Keratinocyte (primary cell): ENCODE results near the gene TAF13. TPM values are rescaled to one million over a fixed set of nuclear protein-coding genes. Genes with fewer than 3 reads are reported as not detected.

ENCODE experiments used
- DNase-seq: peaks from one replicate; pipeline ENCODE4 v3.0.0-alpha.2; 2011; ENCODE audit warnings: low read depth, missing footprints, low spot score
- FAIRE-seq: peaks from 2 replicates; lab custom pipeline; 2011; peaks lifted over from hg19 to GRCh38; lab: Jason Lieb, UNC
- H2AFZ ChIP-seq: 2 replicates; pipeline ENCODE4 v1.6.0; 2012; ENCODE audit warnings: low read length, control low read depth, inconsistent platforms; ENCODE audit not compliant: control insufficient read depth
- H3K27ac ChIP-seq: 2 replicates; pipeline ENCODE4 v1.5.1; 2011; ENCODE audit warnings: low read length; ENCODE audit not compliant: control insufficient read depth, insufficient read depth
- H3K27me3 ChIP-seq: 3 replicates; pipeline ENCODE4 v1.6.0; 2011; ENCODE audit warnings: low read length; ENCODE audit not compliant: control insufficient read depth, insufficient read depth; ENCODE audit errors: extremely low read depth
- H3K36me3 ChIP-seq, 2 experiments: 2 replicates in 1 of 2; 3 replicates in 1 of 2; pipeline ENCODE4 v1.5.1; 2011; ENCODE audit warnings: low read length in 2 of 2, mild to moderate bottlenecking in 1 of 2; ENCODE audit not compliant: control insufficient read depth in 2 of 2, insufficient read depth in 2 of 2; ENCODE audit errors: extremely low read depth in 1 of 2
- H3K4me1 ChIP-seq: 3 replicates; pipeline ENCODE4 v1.5.1; 2011; ENCODE audit warnings: low read length; ENCODE audit not compliant: control insufficient read depth, insufficient read depth; ENCODE audit errors: extremely low read depth
- H3K4me2 ChIP-seq: 3 replicates; pipeline ENCODE4 v1.6.0; 2011; ENCODE audit warnings: low read depth, low read length; ENCODE audit not compliant: control insufficient read depth, insufficient read depth; ENCODE audit errors: extremely low read depth
- H3K4me3 ChIP-seq, 3 experiments: fragments of 200-600 bp in 1 of 3; sonication (generic) in 1 of 3; 2 replicates in 2 of 3; 3 replicates in 1 of 3; pipeline ENCODE4 v1.5.1; 2011 to 2016; ENCODE audit warnings: low read length in 3 of 3, mild to moderate bottlenecking in 3 of 3, control low read depth in 2 of 3, inconsistent platforms in 1 of 3, low read depth in 1 of 3, mixed read lengths in 1 of 3, mixed run types in 1 of 3, moderate library complexity in 1 of 3; ENCODE audit not compliant: control insufficient read depth in 2 of 3, insufficient read depth in 2 of 3; ENCODE audit errors: extremely low read depth in 1 of 3
- H3K79me2 ChIP-seq: 2 replicates; pipeline ENCODE4 v1.6.0; 2012; ENCODE audit warnings: low read length; ENCODE audit not compliant: control insufficient read depth, insufficient read depth
- H3K9ac ChIP-seq: 3 replicates; pipeline ENCODE4 v1.6.0; 2011; ENCODE audit warnings: low read length; ENCODE audit not compliant: control insufficient read depth, insufficient read depth; ENCODE audit errors: extremely low read depth
- H3K9me1 ChIP-seq: 3 replicates; pipeline ENCODE4 v1.6.0; 2011; ENCODE audit warnings: low read length; ENCODE audit not compliant: control insufficient read depth, insufficient read depth; ENCODE audit errors: extremely low read depth
- H3K9me3 ChIP-seq: 2 replicates; pipeline ENCODE4 v1.5.1; 2012; ENCODE audit warnings: low read depth, low read length; ENCODE audit not compliant: control insufficient read depth
- H4K20me1 ChIP-seq: 3 replicates; pipeline ENCODE4 v1.6.0; 2011; ENCODE audit warnings: low read length; ENCODE audit not compliant: control insufficient read depth, insufficient read depth; ENCODE audit errors: extremely low read depth
- EZH2 ChIP-seq: IDR thresholded peaks from one replicate; pipeline ENCODE4 v1.6.1; 2012; ENCODE audit warnings: inconsistent platforms, mild to moderate bottlenecking, low read length, moderate library complexity
- dilution Hi-C: fragments of 300-500 bp; cut with MboI; formaldehyde crosslinking; loops from one replicate; pipeline ENCODE4 v1.7.0; 2020; ENCODE audit warnings: low sequenced_read_pairs; ENCODE audit not compliant: extremely low pct_ligation_motif_present
- polyA plus RNA-seq, 5 experiments: library from polyadenylated mRNA; depleted of rRNA in 3 of 5; stranded (reverse) in 3 of 5; stranded (forward) in 1 of 5; unstranded in 1 of 5; fragments of >200 nt; gene quantifications; 1 replicate in 1 of 5; 2 replicates in 3 of 5; 3 replicates in 1 of 5; pipeline versions ENCODE4 v1.2.1 to v1.2.3, GENCODE V29; 2011 to 2012; ENCODE audit warnings: missing spikeins in 2 of 5, low read depth in 1 of 5, low replicate concordance in 1 of 5
- TF ChIP-seq, protein P1 (sequence below), 3 experiments: IDR thresholded peaks in 1 of 3; conservative IDR thresholded peaks in 1 of 3; optimal IDR thresholded peaks in 1 of 3; 2 replicates in 2 of 3; 3 replicates in 1 of 3; pipeline versions ENCODE3 to v1.5.1; 2011; ENCODE audit warnings: low read length in 3 of 3, mild to moderate bottlenecking in 3 of 3, moderate library complexity in 2 of 3, control low read depth in 1 of 3, inconsistent platforms in 1 of 3; ENCODE audit not compliant: insufficient read depth in 2 of 3; ENCODE audit errors: extremely low read depth in 1 of 3

Gene TAF13
- polyA plus RNA-seq, 1 donor (not counting 4 experiments of a cell fraction or from before 2014, with no cell fraction given): 151 TPM

DNA sequence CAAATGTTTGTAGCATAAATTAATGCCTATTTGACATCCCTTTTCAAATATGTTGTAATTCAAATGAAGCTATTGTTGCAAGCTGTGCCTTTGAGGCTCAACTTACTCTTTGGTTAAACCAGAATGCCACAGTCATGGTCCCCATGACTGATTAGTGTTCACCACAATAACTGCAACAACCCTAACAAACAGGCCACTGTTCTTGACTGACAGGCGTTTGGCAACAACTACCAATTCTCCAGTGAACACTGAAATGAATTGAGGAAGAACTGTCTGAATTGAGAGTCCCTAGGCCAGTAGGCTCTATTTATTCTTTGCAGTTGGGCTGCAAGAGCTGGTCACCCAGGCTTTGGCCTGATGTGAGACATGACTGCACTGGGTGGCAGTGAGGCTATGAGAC is 8.1 kb upstream of the TAF13 start:
- no peak for DNase-seq
- Histone ChIP-seq H3K4me3 (no peak overlapping the region), H3K9ac (no peak overlapping the region), H3K4me2 (no peak overlapping the region), H3K27ac (no peak overlapping the region), H3K4me1 (peaks cover 12% of the 10 kb centered on the region), H2AFZ (no peak overlapping the region), H3K9me3 (no peaks in the 10 kb centered on the region), H3K27me3 (no peaks in the 10 kb centered on the region), H4K20me1 (no peaks in the 10 kb centered on the region), H3K9me1 (no peaks in the 10 kb centered on the region), H3K79me2 (no peaks in the 10 kb centered on the region), H3K36me3 (no peaks in the 10 kb centered on the region)
- dilution Hi-C loops: no loop called here
- no peak for FAIRE-seq
- TF ChIP-seq EZH2: no peak
- TF ChIP-seq, protein P1, sequence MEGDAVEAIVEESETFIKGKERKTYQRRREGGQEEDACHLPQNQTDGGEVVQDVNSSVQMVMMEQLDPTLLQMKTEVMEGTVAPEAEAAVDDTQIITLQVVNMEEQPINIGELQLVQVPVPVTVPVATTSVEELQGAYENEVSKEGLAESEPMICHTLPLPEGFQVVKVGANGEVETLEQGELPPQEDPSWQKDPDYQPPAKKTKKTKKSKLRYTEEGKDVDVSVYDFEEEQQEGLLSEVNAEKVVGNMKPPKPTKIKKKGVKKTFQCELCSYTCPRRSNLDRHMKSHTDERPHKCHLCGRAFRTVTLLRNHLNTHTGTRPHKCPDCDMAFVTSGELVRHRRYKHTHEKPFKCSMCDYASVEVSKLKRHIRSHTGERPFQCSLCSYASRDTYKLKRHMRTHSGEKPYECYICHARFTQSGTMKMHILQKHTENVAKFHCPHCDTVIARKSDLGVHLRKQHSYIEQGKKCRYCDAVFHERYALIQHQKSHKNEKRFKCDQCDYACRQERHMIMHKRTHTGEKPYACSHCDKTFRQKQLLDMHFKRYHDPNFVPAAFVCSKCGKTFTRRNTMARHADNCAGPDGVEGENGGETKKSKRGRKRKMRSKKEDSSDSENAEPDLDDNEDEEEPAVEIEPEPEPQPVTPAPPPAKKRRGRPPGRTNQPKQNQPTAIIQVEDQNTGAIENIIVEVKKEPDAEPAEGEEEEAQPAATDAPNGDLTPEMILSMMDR (optimal IDR thresholded peaks at IDR 0.05 in 1 of 3, IDR thresholded peaks at IDR 0.05 in 1 of 3, conservative IDR thresholded peaks at IDR 0.05 in 1 of 3; ENCODE audit: extremely low read depth in 1 of 3, insufficient read depth in 2 of 3, low read length in 3 of 3): no peak

DNA sequence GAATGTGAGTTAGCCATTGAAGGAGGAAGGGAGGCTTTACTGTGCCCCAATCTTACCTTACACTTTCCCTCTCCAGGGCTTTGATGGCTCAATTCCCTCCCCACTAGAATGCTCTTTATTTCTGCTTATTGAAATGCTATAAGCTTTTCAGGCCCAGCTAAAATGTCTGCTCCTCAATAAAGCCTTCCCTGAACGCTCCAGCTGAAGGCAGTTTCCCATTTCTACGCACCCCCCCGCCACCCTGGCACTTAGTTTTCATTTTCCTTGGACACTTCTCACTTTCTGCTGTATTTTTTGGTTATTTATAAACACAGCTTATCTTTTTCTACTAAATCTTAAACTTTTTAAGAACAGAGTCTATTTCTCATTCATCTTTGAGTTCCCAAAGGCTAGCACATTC is 7.7 kb upstream of the TAF13 start:
- no peaks in the 10 kb centered on the region for H4K20me1 ChIP-seq
- H3K9ac ChIP-seq: no peak overlapping the region
- no peak overlapping the region for H3K27ac ChIP-seq
- TF ChIP-seq, protein P1 (optimal IDR thresholded peaks at IDR 0.05 in 1 of 3, IDR thresholded peaks at IDR 0.05 in 1 of 3, conservative IDR thresholded peaks at IDR 0.05 in 1 of 3; ENCODE audit: extremely low read depth in 1 of 3, insufficient read depth in 2 of 3, low read length in 3 of 3): no peak
- no peak for TF ChIP-seq EZH2
- no peaks in the 10 kb centered on the region for H3K79me2 ChIP-seq
- peaks cover 12% of the 10 kb centered on the region for H3K4me1 ChIP-seq
- no peak overlapping the region for H3K4me3 ChIP-seq
- H3K36me3 ChIP-seq: no peaks in the 10 kb centered on the region
- H3K27me3 ChIP-seq: no peaks in the 10 kb centered on the region
- H3K9me1 ChIP-seq: no peaks in the 10 kb centered on the region
- H3K4me2 ChIP-seq: no peak overlapping the region
- H3K9me3 ChIP-seq: no peaks in the 10 kb centered on the region
- FAIRE-seq: no peak
- H2AFZ ChIP-seq: no peak overlapping the region
- dilution Hi-C loops: no loop called here
- no peak for DNase-seq
